HCT116 (cell line): Measurements from ENCODE around the gene SIPA1L3. TPM values are rescaled to one million over a fixed set of nuclear protein-coding genes. Genes with fewer than 3 reads are reported as not detected.

Experiments used
- ATAC-seq: fragments of 200-7000 bp; cut with Tn5 transposase; 2 replicates; pipeline ENCODE4 v1.9.1; 2020; ENCODE audit warnings: mild to moderate bottlenecking, moderate library complexity
- BruUV-seq: library from RNA; stranded (reverse); fragments of 400-500 nt; replicated peaks from 2 replicates; lab custom pipeline; 2021; lab: Mats Ljungman, UMichigan
- CTCF ChIA-PET: fragments of 300-600 bp; sonication (Branson Sonifier 250); formaldehyde crosslinking; loops from one replicate; lab custom pipeline; 2021; ENCODE audit warnings: antibody characterized with exemption; lab: Charles Lee
- POLR2A ChIA-PET: fragments of 300-600, 350-600 bp; sonication (Branson Sonifier 250); formaldehyde crosslinking; loops from one replicate; lab custom pipeline; 2021; ENCODE audit warnings: antibody characterized with exemption; lab: Charles Lee
- RAD21 ChIA-PET, 2 experiments: fragments of 300-600 bp; sonication (Branson Sonifier 250); formaldehyde crosslinking; loops; one replicate each; lab custom pipeline; 2023; ENCODE audit warnings: low total read pairs in 2 of 2; ENCODE audit not compliant: uncharacterized antibody in 2 of 2, unreplicated experiment in 2 of 2, low non-redundant PET in 1 of 2; lab: Charles Lee
- DNase-seq: peaks from one replicate; pipeline ENCODE4 v3.0.0-alpha.2; 2010; ENCODE audit warnings: low read depth, low spot score
- H2AFZ ChIP-seq: fragments of 200-600 bp; shearing (Covaris generic), sonication (generic); 2 replicates; pipeline ENCODE4 v1.6.1; 2017; ENCODE audit warnings: low read depth, mixed run types, mixed read lengths, antibody characterized with exemption, low read length; ENCODE audit not compliant: poor library complexity, severe bottlenecking
- H3K27ac ChIP-seq: 2 replicates; pipeline ENCODE4 v1.5.1; 2012; ENCODE audit warnings: low read depth, low read length
- H3K27me3 ChIP-seq: fragments of 200-600 bp; sonication (generic); 2 replicates; pipeline ENCODE4 v1.6.1; 2016; ENCODE audit warnings: mixed run types, low read length, mixed read lengths; ENCODE audit not compliant: insufficient read depth
- H3K36me3 ChIP-seq, 2 experiments: fragments of 200-500 bp in 1 of 2; fragments of 200-600 bp in 1 of 2; sonication (Bioruptor generic) in 1 of 2; sonication (generic) in 1 of 2; 2 replicates each; pipeline versions ENCODE4 v1.5.1 to v1.6.1; 2014 to 2016; ENCODE audit warnings: low read length in 2 of 2, inconsistent platforms in 1 of 2, mixed read lengths in 1 of 2, mixed run types in 1 of 2; ENCODE audit not compliant: insufficient read depth in 2 of 2, control insufficient read depth in 1 of 2
- H3K4me1 ChIP-seq, 2 experiments: fragments of 200-600 bp in 1 of 2; sonication (generic) in 1 of 2; 2 replicates each; pipeline versions ENCODE4 v1.5.1 to v1.6.1; 2012 to 2017; ENCODE audit warnings: low read length in 2 of 2, inconsistent platforms in 1 of 2, mild to moderate bottlenecking in 1 of 2, mixed read lengths in 1 of 2, mixed run types in 1 of 2, moderate library complexity in 1 of 2; ENCODE audit not compliant: insufficient read depth in 2 of 2, control insufficient read depth in 1 of 2
- H3K4me2 ChIP-seq: fragments of 200-600 bp; sonication (generic); 2 replicates; pipeline ENCODE4 v1.6.1; 2017; ENCODE audit warnings: mixed run types, low read length, mixed read lengths
- H3K4me3 ChIP-seq, 2 experiments: fragments of 200-600 bp in 1 of 2; sonication (generic) in 1 of 2; replicated peaks in 1 of 2; 2 replicates each; pipeline ENCODE4 v1.5.1; 2011 to 2016; ENCODE audit warnings: low read length in 2 of 2, control low read depth in 1 of 2, low read depth in 1 of 2, mild to moderate bottlenecking in 1 of 2, mixed read lengths in 1 of 2, mixed run types in 1 of 2
- H3K79me2 ChIP-seq: fragments of 200-600 bp; sonication (generic); 2 replicates; pipeline ENCODE4 v1.6.1; 2017; ENCODE audit warnings: mild to moderate bottlenecking, mixed run types, low read length, moderate library complexity, mixed read lengths; ENCODE audit not compliant: insufficient read depth
- H3K9ac ChIP-seq: fragments of 200-600 bp; sonication (generic); 2 replicates; pipeline ENCODE4 v1.6.1; 2016; ENCODE audit warnings: low read length, mixed read lengths
- H3K9me2 ChIP-seq: fragments of 200-600 bp; sonication (generic), shearing (Covaris generic); 2 replicates; pipeline ENCODE4 v1.6.1; 2017; ENCODE audit warnings: mixed run types, mild to moderate bottlenecking, moderate library complexity; ENCODE audit not compliant: insufficient read depth
- H3K9me3 ChIP-seq, 2 experiments: fragments of 200-500 bp in 1 of 2; fragments of 200-600 bp in 1 of 2; sonication (Bioruptor generic) in 1 of 2; sonication (generic) in 1 of 2; 2 replicates each; pipeline ENCODE4 v1.6.1; 2014 to 2017; ENCODE audit warnings: low read length in 2 of 2, mixed read lengths in 2 of 2, inconsistent platforms in 1 of 2, low read depth in 1 of 2, mild to moderate bottlenecking in 1 of 2, mixed run types in 1 of 2, moderate library complexity in 1 of 2; ENCODE audit not compliant: control insufficient read depth in 1 of 2, insufficient read depth in 1 of 2
- H4K20me1 ChIP-seq: fragments of 200-600 bp; sonication (generic), shearing (Covaris generic); 2 replicates; pipeline ENCODE4 v1.6.1; 2017; ENCODE audit warnings: mixed run types, mild to moderate bottlenecking, moderate library complexity; ENCODE audit not compliant: insufficient read depth
- CBX3 ChIP-seq: IDR thresholded peaks from 2 replicates; pipeline ENCODE4 v1.6.1; 2012; ENCODE audit warnings: low read depth
- CEBPB ChIP-seq: IDR thresholded peaks from 2 replicates; pipeline ENCODE4 v1.6.1; 2012; ENCODE audit warnings: low read depth
- EGR1 ChIP-seq: IDR thresholded peaks from 2 replicates; pipeline ENCODE4 v1.6.1; 2012; ENCODE audit warnings: low read depth
- ELF1 ChIP-seq: IDR thresholded peaks from 2 replicates; pipeline ENCODE4 v1.6.1; 2012; ENCODE audit warnings: low read depth, borderline replicate concordance
- EZH2phosphoT487 ChIP-seq: fragments of 200-600 bp; IDR thresholded peaks from 2 replicates; pipeline ENCODE4 v1.6.1; 2018; ENCODE audit warnings: antibody characterized with exemption, borderline replicate concordance
- POLR2AphosphoS5 ChIP-seq: IDR thresholded peaks from 2 replicates; pipeline ENCODE4 v1.6.1; 2011; ENCODE audit warnings: mild to moderate bottlenecking, low read depth, low read length, moderate library complexity
- RAD21 ChIP-seq: IDR thresholded peaks from 2 replicates; pipeline ENCODE4 v1.6.1; 2012; ENCODE audit warnings: low read depth, mild to moderate bottlenecking
- SP1 ChIP-seq: IDR thresholded peaks from 2 replicates; pipeline ENCODE4 v1.6.1; 2012; ENCODE audit warnings: low read depth
- TCF7L2 ChIP-seq: IDR thresholded peaks from 2 replicates; pipeline ENCODE4 v1.7.0; 2011; ENCODE audit warnings: borderline replicate concordance, inconsistent platforms; ENCODE audit not compliant: insufficient read depth, insufficient read length; ENCODE audit errors: extremely low read depth
- YY1 ChIP-seq: IDR thresholded peaks from 2 replicates; pipeline ENCODE4 v1.6.1; 2011; ENCODE audit warnings: low read length, low read depth, moderate library complexity, mild to moderate bottlenecking; ENCODE audit not compliant: insufficient replicate concordance; ENCODE audit errors: extremely low read depth
- ZFX ChIP-seq: fragments of 450-650 bp; IDR thresholded peaks from 2 replicates; pipeline ENCODE4 v1.6.1; 2017
- ZNF274 ChIP-seq: fragments of 200-500 bp; sonication (Bioruptor generic); IDR thresholded peaks from 2 replicates; pipeline ENCODE4 v1.6.1; 2014; ENCODE audit warnings: mild to moderate bottlenecking, low read depth, low read length, inconsistent platforms
- intact Hi-C: fragments of 100-400 bp; cut with micrococcal nuclease; formaldehyde crosslinking; loops from 2 replicates; pipeline ENCODE4 v1.10.0; 2022
- total RNA-seq: library from RNA; stranded (reverse); gene quantifications from one replicate; pipeline ENCODE4 v1.2.1, GENCODE V29; 2021; ENCODE audit not compliant: unreplicated experiment
- TF ChIP-seq, protein P1 (sequence below): IDR thresholded peaks from 2 replicates; pipeline ENCODE4 v1.6.1; 2012; ENCODE audit warnings: low read depth
- TF ChIP-seq, protein P2 (sequence below): IDR thresholded peaks from 2 replicates; pipeline ENCODE4 v1.6.1; 2012
- TF ChIP-seq, protein P3 (sequence below): IDR thresholded peaks from 2 replicates; pipeline ENCODE4 v1.6.1; 2011; ENCODE audit warnings: mild to moderate bottlenecking, low read length, moderate library complexity; ENCODE audit not compliant: insufficient replicate concordance; ENCODE audit errors: extremely low read depth

SIPA1L3 gene
- total RNA-seq, 1 experiment from 2014 or later = 41.8 TPM

DNA sequence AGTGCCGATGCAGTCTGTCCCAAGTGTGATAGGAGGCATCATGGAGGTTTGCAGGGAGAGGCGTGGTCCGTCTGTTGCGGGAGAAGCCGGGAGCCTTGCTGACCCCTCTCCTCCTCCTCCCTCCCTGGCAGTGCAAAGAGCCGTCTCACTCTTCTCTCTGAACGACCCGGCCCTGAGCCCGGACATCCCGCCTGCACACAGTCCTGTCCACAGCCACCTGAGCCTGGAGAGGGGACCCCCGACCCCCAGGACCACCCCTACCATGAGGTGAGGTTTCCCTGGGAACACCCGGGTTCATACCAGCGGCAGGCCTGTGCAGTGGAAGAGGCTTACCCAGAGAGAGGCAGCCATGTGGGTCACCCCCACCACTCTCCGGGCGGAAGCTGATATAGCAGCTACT, 294.7 kb downstream of the SIPA1L3 start:
- H3K79me2 ChIP-seq = no peaks in the 10 kb centered on the region
- DNase-seq = no peak
- no TSS peak for BruUV-seq
- H4K20me1 ChIP-seq = no peaks in the 10 kb centered on the region
- no peak overlapping the region for H3K27ac ChIP-seq
- no peak for ATAC-seq
- no peak for TF ChIP-seq EZH2phosphoT487
- no peak for TF ChIP-seq CEBPB
- TF ChIP-seq YY1 = no peak
- H3K4me1 ChIP-seq = no peaks in the 10 kb centered on the region
- H3K4me2 ChIP-seq = no peak overlapping the region
- no peaks in the 10 kb centered on the region for H3K9me2 ChIP-seq
- RAD21 ChIA-PET = no interaction called here
- no peak overlapping the region for H2AFZ ChIP-seq
- H3K9ac ChIP-seq = no peak overlapping the region
- CTCF ChIA-PET = no interaction called here
- H3K36me3 ChIP-seq = peaks cover 0 to 2% of the 10 kb centered on the region in 2 experiments; a peak in 1 of 4 replicates
- H3K4me3 ChIP-seq = no peak overlapping the region
- intact Hi-C loops = no loop called here
- H3K9me3 ChIP-seq = no peaks in the 10 kb centered on the region
- POLR2A ChIA-PET = no interaction called here
- no peaks in the 10 kb centered on the region for H3K27me3 ChIP-seq

DNA sequence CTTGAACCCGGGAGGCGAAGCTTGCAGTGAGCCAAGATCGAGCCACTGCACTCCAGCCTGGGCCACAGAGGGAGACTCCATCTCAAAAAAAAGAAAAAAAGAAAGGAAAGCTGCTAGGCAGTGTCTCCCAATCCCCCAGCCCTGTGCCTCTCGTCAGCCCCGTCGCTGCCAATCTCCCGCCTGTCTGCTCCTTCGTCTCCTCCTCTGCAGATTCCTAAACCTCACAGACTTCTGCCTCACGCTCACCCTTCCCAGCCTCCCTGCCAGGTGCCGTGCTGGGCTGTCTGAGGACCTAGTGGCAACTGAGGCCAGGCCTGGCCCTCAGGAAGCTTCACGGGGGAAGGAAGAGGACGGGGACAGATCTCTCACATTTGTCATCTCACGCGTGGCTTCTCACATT, 295.5 kb downstream of the SIPA1L3 start:
- peaks cover 0 to 2% of the 10 kb centered on the region in 2 experiments; a peak in 1 of 4 replicates for H3K36me3 ChIP-seq

More for the DNA sequence above, 295.5 kb downstream of the SIPA1L3 start:
- POLR2A ChIA-PET = no interaction called here
- DNase-seq (no peak), ATAC-seq (no peak)
- Histone ChIP-seq H3K9me3 (no peaks in the 10 kb centered on the region), H2AFZ (no peak overlapping the region), H3K4me2 (no peak overlapping the region), H3K4me1 (no peaks in the 10 kb centered on the region), H3K4me3 (no peak overlapping the region), H4K20me1 (no peaks in the 10 kb centered on the region), H3K27ac (no peak overlapping the region), H3K79me2 (no peaks in the 10 kb centered on the region), H3K9ac (no peak overlapping the region), H3K27me3 (no peaks in the 10 kb centered on the region), H3K9me2 (no peaks in the 10 kb centered on the region)
- intact Hi-C loops = no loop called here
- no TSS peak for BruUV-seq
- no peak for TF ChIP-seq ELF1
- TF ChIP-seq, protein P1, sequence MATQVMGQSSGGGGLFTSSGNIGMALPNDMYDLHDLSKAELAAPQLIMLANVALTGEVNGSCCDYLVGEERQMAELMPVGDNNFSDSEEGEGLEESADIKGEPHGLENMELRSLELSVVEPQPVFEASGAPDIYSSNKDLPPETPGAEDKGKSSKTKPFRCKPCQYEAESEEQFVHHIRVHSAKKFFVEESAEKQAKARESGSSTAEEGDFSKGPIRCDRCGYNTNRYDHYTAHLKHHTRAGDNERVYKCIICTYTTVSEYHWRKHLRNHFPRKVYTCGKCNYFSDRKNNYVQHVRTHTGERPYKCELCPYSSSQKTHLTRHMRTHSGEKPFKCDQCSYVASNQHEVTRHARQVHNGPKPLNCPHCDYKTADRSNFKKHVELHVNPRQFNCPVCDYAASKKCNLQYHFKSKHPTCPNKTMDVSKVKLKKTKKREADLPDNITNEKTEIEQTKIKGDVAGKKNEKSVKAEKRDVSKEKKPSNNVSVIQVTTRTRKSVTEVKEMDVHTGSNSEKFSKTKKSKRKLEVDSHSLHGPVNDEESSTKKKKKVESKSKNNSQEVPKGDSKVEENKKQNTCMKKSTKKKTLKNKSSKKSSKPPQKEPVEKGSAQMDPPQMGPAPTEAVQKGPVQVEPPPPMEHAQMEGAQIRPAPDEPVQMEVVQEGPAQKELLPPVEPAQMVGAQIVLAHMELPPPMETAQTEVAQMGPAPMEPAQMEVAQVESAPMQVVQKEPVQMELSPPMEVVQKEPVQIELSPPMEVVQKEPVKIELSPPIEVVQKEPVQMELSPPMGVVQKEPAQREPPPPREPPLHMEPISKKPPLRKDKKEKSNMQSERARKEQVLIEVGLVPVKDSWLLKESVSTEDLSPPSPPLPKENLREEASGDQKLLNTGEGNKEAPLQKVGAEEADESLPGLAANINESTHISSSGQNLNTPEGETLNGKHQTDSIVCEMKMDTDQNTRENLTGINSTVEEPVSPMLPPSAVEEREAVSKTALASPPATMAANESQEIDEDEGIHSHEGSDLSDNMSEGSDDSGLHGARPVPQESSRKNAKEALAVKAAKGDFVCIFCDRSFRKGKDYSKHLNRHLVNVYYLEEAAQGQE = no peak
- TF ChIP-seq, protein P2, sequence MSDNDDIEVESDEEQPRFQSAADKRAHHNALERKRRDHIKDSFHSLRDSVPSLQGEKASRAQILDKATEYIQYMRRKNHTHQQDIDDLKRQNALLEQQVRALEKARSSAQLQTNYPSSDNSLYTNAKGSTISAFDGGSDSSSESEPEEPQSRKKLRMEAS = no peak
- TF ChIP-seq, protein P3, sequence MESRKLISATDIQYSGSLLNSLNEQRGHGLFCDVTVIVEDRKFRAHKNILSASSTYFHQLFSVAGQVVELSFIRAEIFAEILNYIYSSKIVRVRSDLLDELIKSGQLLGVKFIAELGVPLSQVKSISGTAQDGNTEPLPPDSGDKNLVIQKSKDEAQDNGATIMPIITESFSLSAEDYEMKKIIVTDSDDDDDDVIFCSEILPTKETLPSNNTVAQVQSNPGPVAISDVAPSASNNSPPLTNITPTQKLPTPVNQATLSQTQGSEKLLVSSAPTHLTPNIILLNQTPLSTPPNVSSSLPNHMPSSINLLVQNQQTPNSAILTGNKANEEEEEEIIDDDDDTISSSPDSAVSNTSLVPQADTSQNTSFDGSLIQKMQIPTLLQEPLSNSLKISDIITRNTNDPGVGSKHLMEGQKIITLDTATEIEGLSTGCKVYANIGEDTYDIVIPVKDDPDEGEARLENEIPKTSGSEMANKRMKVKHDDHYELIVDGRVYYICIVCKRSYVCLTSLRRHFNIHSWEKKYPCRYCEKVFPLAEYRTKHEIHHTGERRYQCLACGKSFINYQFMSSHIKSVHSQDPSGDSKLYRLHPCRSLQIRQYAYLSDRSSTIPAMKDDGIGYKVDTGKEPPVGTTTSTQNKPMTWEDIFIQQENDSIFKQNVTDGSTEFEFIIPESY = no peak
- TF ChIP-seq YY1 = no peak
- TF ChIP-seq CBX3 = no peak
- no peak for TF ChIP-seq ZFX
- no peak for TF ChIP-seq RAD21
- no peak for TF ChIP-seq EGR1
- no peak for TF ChIP-seq EZH2phosphoT487
- no peak for TF ChIP-seq TCF7L2
- TF ChIP-seq ZNF274 = no peak
- TF ChIP-seq POLR2AphosphoS5 = no peak
- no peak for TF ChIP-seq CEBPB
- TF ChIP-seq SP1 = no peak
- CTCF ChIA-PET = no interaction called here
- RAD21 ChIA-PET = no interaction called here
